DND-41 (cell line): Measurements from ENCODE around the gene GJD4.

Experiments
- EZH2 ChIP-seq: IDR thresholded peaks from 3 replicates; pipeline ENCODE4 v1.6.1; 2012; ENCODE audit warnings: borderline replicate concordance, low read depth, mild to moderate bottlenecking, moderate library complexity, low read length, inconsistent platforms; ENCODE audit not compliant: severe bottlenecking
- TF ChIP-seq, protein P1 (sequence below): IDR thresholded peaks from 2 replicates; pipeline ENCODE4 v1.5.1; 2012; ENCODE audit warnings: borderline replicate concordance, low read length, moderate library complexity, mild to moderate bottlenecking; ENCODE audit not compliant: poor library complexity, severe bottlenecking; ENCODE audit errors: extremely low read depth

DNA sequence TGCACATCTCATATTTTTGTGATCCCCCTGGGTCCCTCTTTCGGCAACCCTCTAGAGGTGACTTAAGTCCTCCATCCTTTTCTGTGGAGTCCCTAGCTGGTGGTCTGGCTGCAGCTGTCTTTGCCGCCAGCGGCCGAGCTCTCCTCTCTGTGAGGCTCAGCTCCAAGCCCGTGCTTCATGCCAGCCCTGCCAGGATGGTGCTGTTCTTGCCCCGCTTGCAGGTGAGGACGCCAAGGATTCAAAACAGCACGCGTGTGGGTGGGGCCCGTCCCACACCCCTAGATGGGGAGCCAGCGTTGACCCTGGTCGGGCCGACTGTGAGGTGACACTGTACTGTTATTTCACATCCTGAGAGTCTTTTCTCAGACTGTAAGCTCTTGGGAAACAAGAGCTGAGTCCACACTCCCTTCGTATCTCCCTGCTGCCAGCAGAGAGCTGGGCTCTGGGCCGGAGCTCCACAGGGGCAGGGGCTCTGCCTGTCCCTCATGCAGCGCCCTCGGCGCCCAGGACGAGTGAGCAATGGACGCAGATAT, 36.6 kb upstream of the GJD4 start:
- TF ChIP-seq, protein P1, sequence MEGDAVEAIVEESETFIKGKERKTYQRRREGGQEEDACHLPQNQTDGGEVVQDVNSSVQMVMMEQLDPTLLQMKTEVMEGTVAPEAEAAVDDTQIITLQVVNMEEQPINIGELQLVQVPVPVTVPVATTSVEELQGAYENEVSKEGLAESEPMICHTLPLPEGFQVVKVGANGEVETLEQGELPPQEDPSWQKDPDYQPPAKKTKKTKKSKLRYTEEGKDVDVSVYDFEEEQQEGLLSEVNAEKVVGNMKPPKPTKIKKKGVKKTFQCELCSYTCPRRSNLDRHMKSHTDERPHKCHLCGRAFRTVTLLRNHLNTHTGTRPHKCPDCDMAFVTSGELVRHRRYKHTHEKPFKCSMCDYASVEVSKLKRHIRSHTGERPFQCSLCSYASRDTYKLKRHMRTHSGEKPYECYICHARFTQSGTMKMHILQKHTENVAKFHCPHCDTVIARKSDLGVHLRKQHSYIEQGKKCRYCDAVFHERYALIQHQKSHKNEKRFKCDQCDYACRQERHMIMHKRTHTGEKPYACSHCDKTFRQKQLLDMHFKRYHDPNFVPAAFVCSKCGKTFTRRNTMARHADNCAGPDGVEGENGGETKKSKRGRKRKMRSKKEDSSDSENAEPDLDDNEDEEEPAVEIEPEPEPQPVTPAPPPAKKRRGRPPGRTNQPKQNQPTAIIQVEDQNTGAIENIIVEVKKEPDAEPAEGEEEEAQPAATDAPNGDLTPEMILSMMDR = no peak
- no peak for TF ChIP-seq EZH2
